Suppressor macrophage treated with lipopolysaccharide for 4 hours (primary cell): ENCODE data around the gene ACO1.

Experiments
- DNase-seq: peaks from one replicate; pipeline ENCODE4 v3.0.0-alpha.2; 2020

Gene ACO1

DNA sequence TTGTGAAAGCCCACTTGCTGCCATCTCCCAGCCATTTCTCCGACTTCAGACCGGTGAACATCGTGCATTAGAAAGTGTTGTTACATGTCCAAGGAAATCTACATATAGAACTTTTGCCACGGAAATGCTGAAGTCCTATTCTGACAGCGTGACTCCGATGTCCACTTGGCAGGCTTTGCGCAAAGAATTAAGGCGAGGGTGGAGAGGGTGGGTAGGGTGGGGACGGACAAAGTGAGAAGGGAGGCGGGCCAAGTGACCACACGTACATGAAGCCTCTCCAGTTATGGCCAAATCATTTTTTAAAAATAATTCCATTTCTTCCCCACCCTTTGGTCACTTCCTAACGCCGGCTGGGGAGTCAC, 460 bp upstream of the ACO1 start:
- no peak for DNase-seq

DNA sequence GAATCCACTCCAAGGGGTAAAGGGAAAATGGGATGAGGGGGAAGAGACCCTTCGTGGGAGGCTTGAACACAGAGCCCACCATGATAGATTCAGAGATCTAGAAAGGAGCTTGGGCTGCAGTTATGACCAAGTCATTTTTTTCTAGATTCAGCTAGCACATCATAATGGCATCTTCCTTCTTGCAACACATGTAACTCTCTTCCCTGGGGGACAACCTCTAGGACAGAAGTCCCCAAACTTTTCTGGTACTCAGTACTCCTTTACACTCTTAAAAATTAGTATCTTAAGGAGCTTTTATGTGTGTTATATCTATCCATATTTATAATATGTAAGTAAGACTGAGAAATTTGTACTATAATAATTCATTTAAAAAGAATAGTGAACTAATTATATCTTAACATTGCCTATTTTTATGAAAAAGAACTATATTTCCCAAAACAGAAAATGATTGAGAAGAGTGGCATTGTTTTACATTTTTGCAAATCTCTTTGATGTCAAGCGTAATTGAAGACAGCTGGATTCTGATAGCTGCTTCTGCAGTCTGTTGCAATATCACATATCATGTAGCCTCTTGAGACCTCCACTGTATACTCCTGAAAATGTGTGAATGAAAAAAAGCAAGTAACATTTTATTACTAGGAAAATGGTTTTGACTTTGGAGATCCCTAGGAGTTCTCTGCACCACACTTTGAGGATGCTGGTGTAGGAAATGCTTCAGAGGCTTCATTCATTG, 875 bp downstream of the ACO1 start:
- no peak for DNase-seq

DNA sequence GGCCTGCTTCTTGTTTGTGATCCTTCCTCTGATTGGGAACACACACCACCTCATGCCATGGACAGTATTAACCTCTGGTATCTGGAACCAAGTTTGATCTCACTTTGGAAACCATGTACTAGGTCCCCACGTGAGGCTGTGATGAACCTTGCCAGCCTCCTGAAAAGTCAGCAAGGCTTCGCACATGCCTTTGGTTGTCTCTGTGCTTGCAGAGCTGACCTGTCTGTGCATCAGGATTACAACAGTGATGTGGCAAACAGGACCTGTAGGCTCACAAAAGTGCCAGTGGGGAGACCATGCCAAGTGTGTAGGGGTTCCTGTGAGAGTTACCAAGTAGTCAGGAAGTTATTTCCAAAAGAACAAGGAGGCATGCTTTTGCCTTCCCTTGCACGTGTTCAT, 1.4 kb downstream of the ACO1 start:
- no peak for DNase-seq

DNA sequence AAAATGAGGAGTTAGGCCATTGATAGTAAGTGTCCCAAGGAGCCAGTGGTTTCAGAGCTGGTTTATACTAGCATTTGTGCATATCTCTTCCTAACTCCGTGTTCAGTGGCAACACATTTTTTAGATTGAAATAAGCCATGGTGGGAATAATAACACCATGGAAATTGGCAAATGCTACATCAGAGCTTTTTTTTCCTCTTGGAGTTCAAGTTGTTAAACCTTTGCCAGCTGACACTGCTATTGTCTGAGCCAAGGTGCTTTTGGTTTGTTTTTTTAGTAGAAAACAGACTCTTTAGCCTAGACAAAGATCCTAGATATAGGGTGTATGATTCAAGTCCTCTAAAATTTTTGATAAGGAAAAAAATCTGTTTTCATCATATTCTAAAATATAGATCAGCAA, 2.8 kb downstream of the ACO1 start:
- DNase-seq = no peak

DNA sequence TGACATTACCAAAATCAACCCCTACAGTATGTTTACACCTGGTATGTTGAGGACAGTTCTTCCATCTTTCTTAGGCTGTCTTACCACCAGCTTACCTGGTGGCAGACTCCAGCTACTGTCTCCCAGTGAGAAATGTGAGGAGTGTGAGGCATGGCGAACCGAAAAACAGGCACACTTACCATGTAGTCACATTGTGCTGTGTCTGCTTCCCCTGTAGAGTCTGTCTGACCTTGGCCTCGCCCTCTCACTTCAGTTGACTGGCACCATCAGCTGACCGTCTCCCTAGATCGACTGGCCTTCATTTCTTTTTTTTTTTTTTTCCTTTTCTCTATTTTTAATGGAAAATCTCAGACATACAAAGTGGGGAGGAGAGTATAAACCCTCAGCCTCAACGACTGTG, 4.9 kb downstream of the ACO1 start:
- DNase-seq = no peak

DNA sequence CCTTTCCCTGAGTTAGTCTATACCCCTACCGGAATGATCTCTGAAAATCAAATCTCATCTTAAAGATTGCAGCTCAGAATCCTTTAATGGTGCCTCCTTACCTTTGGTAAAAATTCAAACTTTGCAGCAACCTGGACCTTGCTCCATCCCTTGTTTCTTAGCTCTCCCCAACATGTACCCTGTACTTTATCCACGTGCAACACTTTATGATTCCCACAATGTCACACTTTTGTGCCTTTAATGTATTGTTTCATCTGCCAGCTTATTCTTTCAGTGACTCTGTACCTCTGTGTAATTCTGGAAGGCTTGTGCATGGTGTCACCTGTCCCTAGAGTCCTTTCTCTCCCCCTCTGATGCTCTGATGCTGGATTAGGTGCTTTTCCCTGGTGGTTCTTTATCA, 9.5 kb downstream of the ACO1 start:
- DNase-seq = no peak

DNA sequence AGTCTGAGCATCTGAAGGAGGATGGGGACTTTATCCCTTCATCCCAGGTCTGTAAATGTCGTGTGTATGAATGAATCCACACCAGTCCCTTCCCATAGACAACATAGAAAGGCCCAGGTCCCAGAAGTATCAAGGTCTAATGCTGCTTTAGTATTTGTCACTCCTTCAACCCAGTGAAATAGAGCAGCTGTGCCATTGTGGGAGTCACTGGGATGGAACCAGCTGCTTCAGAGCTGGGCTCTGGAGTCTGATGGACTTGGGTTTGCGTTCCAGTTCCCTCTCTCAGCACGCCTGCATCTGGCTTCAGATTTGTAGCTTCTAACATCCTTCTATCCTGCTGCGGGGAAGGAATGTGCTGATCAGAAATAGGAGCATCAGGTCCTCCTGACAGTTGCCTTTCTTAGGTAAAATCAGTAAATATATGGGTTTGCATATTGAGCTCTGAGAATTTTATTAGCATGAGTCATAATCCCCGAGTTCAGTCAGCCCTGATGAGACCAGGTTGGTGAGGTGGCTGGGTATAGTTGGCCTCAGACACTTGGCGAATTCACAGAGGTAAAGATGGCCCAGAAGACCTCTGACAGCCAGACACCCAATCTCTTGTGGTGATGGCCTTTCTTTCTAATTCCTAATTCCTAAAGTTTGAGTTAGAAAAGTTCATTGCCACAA, 10.1 kb downstream of the ACO1 start:
- DNase-seq = no peak

DNA sequence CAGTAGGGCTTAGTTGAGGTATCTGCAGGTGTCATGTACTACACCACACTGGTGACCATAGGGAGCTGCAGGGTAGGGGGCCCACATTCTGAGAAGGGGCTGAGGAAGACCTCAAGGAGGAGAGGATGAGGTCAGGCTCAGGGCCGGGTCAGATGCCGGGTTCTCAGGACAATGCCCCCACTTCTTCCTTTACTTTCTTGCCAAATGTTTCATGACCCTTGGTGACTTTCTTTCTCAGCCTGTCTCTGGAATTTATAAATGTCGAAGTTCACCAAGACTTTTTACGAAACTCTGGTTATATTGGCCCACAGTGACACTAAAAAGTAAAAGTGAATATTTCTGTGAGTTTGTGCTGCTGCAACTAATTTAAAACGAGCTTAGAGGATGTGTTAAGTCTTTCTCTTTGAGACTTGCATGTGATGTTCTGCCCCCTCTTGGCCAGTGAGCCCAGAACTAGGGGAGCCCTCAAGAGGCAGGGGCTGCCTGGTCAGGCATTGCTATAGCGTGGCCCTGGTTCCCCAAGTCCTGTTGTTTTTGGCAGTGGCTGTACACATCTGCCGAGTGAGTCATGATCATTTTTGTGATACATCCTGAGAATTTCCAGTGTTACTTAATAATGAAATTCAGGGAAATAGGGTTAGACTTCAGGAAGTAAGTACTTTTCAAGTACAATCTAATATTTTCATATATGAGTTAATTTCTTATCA, 11.2 kb downstream of the ACO1 start:
- peak; percentile 87 for DNase-seq

DNA sequence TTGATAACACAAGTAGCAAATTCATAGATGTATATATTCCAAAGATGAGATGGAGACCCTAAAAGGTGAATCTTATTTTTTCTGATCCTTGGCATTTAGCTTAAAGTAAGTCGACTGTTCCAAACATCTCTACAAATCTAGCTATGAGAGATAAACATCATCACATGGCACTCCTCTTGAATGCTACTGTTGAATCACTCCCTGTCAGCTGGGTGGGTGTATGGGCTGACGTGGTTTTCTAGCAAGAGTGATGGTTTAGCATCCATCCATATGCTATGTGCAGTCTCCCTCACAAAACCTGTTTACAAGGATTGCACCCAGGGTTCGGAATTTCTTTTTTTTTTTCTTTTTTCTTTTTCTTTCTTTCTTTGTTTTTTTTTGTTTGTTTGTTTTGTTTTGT, 13.8 kb downstream of the ACO1 start:
- peak; percentile 34 for DNase-seq

DNA sequence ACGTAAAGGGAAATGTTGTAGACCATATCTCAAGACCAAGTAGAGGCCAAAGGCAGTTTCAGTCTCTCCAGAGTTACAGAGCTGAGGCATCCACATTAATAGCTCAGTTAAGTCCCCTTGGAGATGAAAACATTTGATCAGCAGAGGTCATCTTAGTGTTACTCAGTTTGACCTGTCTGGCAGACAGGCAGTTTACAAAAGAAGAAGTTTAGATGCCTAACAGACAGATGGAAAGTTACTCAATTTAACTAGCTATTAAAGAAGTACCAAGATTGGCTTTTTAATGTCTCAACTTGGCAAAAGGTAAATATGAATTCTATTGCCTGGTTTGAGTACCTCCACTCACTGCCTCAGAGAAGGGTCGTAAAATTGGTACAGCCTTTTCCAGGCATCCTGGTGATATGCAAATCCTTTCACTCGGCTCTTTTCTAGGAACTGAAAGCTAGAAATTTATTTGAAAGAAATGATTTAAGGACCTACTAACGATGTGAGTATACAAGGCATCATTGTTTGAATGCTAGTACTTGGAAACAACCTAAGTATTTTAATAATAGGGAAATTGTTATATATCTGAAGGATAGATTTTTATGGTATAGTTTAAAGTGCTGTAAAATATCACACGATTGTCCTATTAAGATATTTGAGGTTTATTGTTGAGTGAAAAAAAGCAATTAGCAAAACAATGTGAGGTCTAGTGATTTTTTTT, 14.8 kb downstream of the ACO1 start:
- DNase-seq = peak; percentile 37

DNA sequence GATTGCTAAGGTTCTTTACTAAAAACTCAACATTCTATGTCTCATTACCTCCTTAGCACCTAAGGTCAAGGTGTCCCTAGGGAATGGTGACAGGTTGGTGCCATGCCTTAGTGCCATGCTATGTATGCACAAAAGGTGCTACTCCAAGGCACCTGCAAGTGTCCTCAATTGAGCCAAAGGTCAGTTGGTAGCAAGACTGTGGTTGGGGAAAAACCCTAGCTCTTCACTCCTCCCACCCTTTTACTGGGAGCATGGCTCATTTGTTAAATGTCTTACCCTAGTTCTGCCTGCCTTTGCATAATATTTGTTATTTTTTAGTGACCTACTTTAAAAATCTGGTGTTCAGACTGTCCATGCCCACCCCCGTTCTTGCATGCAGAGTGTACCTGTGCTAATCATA, 17.0 kb downstream of the ACO1 start:
- DNase-seq = peak; percentile 35

DNA sequence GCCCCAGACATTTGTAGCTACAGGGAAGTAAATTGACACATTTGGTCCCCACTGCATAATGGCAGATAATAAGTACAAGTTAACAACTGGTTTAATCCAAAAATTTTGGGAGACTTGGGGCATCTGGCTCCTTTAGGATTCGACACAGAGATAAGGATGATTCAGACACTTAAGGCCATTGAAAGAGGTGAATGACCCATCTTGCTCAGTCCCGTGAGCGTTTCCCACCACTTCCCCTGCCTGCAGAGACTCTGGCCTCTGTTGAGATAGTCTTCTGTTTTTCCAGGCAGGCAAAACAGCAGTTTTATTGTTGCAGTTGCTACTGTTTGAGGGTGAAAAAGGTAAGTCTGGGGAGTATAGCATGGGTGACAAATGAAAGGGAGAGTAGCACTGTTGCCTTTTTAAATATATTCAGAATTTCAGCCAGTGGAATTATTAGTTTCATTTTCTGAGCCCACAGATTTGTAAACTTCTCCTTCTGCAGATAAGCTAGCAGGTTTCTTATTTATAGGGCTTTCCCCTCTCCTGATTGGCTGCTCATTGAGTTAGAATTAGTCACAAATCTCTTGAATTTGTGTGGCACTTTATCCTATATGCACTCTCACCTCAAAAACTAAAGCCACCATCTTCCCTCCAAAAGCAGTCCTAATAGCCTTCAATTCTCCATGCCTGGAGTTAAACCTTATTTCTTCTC, 19.3 kb downstream of the ACO1 start:
- peak; percentile 33 for DNase-seq

DNA sequence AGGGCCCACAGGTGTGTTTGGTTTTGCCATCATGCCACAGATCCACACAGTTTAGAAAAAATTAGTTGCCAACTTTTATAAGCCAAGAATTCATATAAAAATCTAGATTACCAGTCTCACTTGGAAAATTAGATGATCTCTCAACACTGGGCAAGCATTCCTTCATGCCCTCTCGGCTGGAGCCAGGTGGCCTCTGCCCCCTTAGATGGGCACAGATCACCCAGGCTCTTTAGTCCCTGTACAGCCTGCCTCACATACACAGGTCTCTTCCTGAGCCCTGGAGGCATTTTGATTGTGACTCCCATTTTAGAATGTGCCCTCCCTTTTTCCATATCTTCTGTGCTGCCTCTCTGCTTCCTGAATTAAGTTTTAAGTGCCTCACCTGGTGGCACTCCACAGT, 20.0 kb downstream of the ACO1 start:
- no peak for DNase-seq

DNA sequence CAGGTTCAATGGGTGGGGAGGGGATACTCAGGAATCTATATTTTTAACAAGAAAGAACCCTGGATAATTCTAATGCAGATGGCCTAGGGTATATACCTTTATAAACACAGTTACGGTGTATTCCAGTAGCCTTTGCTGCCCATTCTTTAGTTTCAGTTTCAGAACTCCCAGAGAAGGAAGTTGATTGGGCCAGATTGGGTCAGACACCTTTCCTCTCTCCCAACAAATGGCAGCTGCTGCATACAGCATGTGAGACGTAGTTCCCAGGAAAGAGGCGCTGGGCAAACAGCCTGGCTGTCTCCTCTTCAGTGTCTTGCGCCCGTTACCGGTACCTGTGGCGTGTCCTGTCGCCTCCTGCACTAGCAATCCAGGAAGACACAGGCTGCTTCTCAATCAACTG, 20.4 kb downstream of the ACO1 start:
- DNase-seq = no peak

DNA sequence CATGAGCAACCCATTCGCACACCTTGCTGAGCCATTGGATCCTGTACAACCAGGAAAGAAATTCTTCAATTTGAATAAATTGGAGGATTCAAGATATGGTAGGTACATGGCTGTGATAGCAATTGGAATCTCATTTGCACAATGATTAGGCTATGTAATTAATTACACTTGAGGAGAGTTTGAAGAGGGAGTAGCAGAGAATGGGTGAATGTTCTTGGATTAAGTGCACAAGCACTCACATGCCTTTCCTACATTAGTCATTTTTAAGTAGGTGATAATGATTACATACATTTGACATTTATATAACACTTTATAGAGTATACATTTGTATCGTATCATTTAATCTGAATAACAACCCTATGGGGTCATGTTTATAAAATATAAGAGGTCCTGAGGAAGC, 21.1 kb downstream of the ACO1 start:
- DNase-seq = no peak

DNA sequence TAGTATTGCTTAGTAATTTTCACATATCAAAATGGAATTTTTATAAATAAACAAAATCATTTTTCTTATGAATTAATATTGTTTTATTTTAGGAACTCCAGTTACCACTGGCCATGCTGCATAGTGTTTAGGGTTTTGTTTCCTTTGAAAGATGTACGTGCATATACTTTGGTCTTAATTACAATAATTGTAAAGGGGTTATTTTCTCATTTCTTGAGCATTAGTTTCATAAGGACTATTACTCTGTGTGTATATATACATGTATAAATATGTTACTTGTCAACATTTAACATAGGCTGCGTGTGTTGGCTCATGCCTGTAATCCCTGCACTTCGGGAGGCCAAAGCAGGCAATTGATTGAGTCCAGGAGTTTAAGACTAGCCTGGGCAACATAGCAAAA, 21.6 kb downstream of the ACO1 start:
- no peak for DNase-seq

DNA sequence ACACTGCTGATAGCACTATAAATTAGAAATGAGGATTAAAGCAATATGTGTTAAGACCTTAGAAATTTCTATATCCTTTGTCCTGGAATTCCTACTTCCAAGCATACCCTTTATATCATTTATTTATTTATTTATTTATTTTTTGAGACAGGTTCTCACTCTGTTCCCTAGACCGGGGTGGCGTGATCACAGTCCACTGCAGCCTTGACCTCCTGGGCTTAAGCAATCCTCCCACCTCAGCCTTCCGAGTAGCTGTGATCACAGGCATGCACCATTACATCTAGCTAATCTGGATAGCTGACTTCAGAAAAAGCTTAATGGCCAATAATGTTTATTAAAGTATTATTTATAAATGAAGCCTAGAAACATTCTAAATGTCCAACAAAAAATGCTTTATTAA, 27.3 kb downstream of the ACO1 start:
- DNase-seq = no peak

DNA sequence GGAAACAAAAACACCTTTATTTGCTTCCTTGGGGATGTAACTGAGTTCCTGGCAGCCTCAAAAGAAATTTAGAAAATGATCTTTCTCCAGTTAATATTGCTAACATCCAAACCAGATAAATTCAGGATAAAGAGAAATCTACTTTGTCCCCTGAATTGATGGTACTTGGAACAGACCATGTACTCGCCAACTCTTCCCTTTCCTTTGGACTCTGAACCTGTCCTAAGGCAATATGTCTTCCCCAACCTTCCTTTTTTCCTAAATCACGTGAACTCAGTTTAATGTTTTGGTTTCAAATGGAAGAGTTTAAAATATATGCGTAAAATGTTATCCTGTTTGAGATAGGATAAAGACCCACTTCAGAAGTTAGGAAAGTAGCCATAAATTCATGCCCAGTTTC, 28.0 kb downstream of the ACO1 start:
- no peak for DNase-seq

DNA sequence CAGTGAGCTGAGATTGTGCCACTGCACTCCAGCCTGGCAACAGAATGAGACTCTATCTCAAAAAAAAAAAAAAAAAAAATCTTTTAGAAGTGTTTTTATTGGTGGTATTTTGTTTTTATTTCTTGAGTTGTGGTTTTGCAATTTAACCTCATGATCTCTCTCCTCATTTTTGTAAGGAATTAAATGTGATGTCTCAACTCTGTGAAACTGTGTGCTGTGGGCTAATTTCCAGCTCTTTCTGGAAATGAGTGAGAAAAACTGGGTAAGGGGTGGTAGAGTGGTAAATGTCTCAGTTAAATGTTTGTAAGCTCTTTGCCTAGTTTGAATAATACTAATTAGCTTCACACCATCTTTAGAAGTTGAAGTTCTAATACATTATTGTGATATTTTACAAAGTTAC, 29.0 kb downstream of the ACO1 start:
- no peak for DNase-seq

DNA sequence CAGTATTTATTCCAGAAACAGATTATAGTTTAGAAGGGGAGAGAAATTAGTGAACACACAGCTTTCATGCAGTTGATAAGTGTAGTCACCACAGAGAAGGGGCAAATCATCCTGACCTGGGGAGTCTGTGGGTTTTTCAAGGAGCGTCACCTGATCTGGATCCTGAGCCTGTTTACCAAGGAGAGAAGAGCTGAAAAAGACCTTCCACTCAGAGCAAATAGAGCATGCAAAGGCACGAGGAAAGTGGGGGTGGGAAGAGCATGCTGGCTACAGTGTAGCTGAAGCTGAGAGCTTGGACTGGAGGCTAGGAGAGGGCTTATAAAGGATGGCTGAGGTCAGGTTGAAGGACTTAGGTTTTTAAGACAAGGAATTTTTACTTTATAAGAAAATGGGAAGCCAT, 30.4 kb downstream of the ACO1 start:
- no peak for DNase-seq

DNA sequence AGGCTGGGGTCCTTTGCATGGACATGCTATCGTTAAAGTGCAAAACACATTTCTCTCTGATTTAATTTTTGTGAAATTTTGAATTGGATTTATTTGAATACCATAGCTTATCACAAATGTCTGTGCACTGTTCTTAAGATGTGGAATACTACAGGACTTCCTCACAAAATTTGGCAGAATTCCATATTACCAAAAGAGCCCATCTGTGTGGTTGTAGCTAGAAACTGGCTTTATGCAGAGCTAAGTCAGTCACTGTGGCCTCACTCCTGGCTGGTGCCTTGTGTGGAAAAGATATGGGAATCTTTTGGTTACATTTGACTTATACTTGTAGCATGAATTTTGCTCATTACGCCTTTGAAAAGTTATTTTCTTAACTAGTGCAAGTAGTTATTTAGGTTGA, 35.5 kb downstream of the ACO1 start:
- DNase-seq = no peak

DNA sequence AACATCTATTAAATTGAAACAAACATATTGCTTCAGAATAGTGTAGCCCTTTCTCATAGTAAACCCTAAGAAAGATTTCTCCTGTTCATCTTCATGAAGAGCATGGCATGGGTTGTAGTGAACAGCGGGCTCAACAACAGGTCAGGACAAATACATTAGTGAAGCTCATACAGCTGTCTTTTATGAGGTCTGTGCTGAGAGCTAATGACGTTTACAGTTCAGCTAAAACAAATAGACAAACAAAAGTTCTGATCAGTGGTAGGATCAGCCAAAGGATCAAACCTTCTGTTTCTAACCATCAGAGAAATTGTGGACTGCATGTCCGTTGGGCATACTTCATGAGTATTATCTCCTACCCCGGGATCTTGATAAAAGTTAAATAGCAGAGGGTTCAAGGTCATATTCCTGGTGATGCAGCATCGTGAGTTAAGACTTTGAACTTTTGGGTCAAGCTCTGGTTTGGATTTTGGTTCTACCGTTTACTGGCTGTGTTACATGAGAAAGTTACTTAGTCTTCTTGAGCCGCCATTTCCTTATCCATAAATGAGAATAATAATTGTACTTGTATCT, 37.9 kb downstream of the ACO1 start:
- DNase-seq = no peak

DNA sequence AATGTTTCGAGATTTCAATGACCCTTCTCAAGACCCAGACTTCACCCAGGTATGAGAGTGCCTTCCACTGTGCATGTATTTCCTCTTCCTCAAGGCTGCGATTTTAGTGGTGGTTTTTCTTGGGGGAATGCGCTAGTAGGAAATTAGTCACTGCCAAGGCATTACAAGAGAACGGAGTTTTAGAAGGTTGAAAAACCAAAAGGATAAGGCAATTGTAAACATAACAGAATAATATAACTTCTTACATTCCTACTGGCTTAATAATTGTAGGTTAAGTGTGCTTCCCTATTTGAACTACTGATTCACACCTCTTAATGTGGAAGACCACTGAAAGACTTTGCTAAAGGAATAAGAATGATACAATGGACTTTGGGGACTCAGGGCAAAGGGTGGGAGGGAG, 38.9 kb downstream of the ACO1 start:
- DNase-seq = no peak
